Measurements from ENCODE around the gene LGALS9.
"Not testable (repeated sequence)": the region's sequence is repeated elsewhere in the genome, so short reads cannot be mapped to it uniquely, and the experiment has no call there.

Gene LGALS9

DNA sequence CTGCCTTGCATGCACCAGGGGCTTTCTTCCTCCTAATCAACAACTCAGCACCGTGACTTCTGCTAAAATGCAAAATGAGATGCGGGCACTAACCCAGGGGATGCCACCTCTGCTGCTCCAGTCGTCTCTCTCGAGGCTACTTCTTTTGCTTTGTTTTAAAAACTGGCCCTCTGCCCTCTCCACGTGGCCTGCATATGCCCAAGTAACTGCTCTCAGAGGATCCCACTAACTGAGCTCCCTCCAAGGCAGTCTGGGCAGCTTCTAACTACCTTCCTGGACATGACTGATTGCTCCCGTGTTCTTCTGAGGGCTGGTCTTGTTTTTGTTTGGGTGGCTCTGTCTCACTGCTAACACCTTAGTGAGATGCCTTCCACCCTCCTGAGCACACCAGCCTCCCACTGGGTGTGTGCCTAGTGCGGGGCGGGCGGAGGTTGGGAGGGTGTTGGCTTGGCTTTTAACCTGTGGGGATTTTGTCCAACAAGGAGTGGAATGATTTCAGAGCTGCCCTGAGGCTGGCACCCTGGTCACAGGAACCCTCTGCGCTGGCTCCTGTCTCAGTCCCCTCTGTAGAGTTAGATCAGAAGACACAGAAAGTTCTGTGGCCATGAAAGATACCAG is 8.9 kb upstream of the LGALS9 start:
- no peak for DNase-seq
- in situ Hi-C loops (cut with HindIII; ENCODE audit: low pct_ligation_motif_present, low pct_unique_long_range_greater_than_20kb, low sequenced_read_pairs): no loop called here

DNA sequence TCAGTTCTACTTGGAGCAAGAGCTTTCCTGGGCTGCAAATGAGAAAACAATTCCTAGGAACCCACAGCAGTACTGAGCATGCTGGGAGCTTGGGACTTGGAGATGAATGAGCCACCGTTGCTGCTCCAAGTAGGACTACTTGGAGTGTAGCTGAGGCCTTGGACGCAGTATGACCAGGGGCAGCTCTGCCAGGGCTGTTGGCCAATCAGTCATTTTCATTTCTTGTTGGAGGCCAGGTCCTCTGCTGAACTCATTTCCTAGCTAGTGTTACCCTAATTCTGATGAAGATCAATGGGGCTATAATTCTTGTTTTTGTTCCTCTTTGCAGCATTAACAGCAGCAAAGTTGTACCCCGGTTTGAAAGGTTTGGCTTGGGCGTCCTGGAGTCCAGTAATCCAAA is 8.0 kb upstream of the LGALS9 start:
- in situ Hi-C loops (cut with HindIII; ENCODE audit: low pct_ligation_motif_present, low pct_unique_long_range_greater_than_20kb, low sequenced_read_pairs): no loop called here
- no peak for DNase-seq

DNA sequence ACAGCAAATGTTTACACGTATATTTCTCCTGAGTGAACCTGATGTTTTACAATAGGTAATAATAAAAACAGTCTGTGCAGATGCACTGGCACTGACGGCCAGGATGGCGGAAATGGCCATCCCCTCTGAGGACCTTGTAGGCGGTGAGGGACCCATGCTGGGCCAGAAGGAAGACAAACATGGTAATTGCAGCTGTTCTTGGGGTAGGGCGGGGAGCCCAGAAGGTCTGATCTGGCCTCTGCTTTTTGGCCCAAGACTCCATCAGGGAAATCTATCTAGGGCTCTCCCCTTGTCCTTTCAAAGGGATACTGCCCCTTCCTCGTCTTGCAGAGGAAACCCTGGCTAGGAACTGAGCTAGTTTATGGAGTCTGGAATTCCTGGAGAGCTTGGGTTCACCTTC is 7.4 kb upstream of the LGALS9 start:
- in situ Hi-C loops (cut with HindIII; ENCODE audit: low pct_ligation_motif_present, low pct_unique_long_range_greater_than_20kb, low sequenced_read_pairs): no loop called here
- no peak for DNase-seq

DNA sequence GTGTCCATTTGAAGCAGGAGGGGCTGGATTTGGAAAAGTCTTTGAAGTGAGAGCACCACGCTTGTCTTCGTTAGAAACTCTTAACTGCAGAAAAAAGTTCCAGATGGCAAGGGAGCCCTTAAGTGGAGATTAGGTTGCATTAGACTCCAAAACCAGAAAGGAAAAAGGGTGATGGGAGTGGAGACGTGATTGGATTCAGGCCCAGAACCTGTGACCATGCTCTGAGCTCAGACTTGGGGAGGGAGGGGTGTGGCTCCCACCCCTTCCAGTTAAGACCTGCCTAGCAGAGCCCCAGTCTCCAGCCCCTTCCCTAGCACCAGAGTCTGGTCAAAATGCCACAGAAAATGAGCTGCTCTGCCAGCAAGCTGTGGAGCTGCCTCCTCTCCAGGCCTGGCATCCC is 6.4 kb upstream of the LGALS9 start:
- DNase-seq: no peak
- in situ Hi-C loops (cut with HindIII; ENCODE audit: low pct_ligation_motif_present, low pct_unique_long_range_greater_than_20kb, low sequenced_read_pairs): no loop called here

DNA sequence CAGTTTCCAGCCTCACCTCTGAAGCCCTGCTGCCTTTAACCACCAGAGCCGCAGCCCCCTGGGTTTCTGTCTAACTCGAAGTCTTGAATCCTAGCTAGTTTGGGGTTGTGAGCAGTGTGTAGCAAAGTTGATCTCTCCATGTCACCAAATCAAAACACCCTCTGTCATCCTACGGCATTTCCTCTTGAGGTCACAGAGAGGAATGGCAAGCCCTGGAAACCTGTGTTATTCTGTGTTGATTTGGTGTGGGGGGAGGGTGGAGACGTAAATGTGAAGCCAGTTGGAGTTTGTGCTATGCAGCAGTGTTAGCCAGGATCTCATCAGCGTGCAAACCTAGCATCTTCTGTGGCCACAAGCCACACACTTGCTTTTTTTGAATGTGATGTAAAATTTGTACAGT is 5.1 kb upstream of the LGALS9 start:
- DNase-seq: no peak
- in situ Hi-C loops (cut with HindIII; ENCODE audit: low pct_ligation_motif_present, low pct_unique_long_range_greater_than_20kb, low sequenced_read_pairs): no loop called here

DNA sequence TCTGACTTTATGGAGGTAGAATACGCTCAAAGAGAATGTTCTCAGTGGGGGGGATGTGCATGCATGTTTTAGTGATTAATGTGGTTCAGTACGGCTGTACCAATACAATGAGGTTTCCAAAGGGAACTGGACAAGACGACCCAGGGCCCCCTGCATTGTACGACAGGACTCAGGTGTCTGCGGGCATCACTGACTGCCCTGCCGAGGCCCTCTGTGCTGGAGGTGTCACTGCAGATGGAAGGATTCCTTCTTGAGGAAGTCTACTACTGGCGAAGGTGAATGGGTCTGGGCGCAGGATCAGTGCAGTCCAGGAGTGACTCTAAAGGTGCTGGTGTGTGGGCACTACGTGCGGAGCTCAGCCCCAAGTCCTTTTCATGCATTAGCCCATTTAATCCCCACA is 3.5 kb upstream of the LGALS9 start:
- in situ Hi-C loops (cut with HindIII; ENCODE audit: low pct_ligation_motif_present, low pct_unique_long_range_greater_than_20kb, low sequenced_read_pairs): no loop called here
- no peak for DNase-seq

DNA sequence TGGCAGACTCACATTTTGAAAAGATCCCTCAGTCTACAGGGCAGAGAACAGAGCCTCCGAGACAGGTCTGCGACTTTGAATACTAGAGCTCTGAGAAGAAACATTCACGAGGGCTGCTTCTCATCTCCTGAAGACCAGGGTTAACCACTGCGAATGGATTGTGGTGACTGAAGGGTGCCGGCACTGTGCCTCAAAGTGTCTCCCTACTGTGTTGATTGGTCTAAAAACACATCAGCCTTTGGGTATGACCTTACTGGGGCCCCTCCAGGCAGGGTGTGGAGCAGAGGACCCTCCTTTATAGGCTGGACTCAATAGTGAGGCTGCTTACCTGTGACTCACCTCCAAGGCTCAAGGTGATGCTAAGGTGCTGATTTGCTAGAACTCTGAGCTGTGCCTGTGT is 2.6 kb upstream of the LGALS9 start:
- in situ Hi-C loops (cut with HindIII; ENCODE audit: low pct_ligation_motif_present, low pct_unique_long_range_greater_than_20kb, low sequenced_read_pairs): no loop called here
- DNase-seq: no peak

DNA sequence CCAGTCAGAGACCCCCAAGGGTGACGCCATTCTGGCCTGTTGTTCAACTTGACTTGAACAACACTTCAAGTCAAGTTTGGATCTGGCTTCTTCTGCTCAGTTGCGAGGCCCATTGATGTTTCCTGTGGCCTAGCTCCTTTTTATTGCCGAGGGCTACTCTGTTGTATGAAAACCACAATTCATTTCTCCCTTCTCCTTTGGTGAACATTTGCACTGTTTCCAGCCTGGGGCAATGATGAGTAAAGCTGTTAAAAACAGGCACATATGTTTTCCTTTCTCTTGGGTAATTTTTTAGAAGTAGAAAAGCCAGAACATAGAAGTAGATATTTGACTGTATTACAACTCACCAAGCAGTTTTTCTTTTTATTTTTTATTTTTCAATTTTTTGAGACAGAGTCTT is 1.7 kb upstream of the LGALS9 start:
- DNase-seq; in situ Hi-C loops (cut with HindIII; ENCODE audit: low pct_ligation_motif_present, low pct_unique_long_range_greater_than_20kb, low sequenced_read_pairs): not testable (repeated sequence)

DNA sequence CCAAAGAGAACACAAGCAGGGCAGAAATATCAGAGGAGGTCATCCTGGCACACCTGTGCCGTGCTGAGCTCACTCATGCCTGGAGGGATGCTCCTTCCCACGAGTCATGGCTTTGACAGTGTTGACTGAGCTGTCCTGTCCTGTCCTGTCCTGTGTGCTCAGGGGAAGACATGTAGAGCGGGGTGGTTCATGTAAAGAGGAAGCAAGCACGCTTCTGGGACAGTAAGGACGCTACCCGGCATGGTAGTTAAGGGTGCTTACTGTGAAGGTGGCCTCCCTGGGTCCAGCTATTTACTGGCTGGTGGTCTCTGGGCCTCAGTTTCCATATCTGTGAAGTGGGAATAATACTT is 398 bp downstream of the LGALS9 start:
- in situ Hi-C loops (cut with HindIII; ENCODE audit: low pct_ligation_motif_present, low pct_unique_long_range_greater_than_20kb, low sequenced_read_pairs): no loop called here
- DNase-seq: no peak

DNA sequence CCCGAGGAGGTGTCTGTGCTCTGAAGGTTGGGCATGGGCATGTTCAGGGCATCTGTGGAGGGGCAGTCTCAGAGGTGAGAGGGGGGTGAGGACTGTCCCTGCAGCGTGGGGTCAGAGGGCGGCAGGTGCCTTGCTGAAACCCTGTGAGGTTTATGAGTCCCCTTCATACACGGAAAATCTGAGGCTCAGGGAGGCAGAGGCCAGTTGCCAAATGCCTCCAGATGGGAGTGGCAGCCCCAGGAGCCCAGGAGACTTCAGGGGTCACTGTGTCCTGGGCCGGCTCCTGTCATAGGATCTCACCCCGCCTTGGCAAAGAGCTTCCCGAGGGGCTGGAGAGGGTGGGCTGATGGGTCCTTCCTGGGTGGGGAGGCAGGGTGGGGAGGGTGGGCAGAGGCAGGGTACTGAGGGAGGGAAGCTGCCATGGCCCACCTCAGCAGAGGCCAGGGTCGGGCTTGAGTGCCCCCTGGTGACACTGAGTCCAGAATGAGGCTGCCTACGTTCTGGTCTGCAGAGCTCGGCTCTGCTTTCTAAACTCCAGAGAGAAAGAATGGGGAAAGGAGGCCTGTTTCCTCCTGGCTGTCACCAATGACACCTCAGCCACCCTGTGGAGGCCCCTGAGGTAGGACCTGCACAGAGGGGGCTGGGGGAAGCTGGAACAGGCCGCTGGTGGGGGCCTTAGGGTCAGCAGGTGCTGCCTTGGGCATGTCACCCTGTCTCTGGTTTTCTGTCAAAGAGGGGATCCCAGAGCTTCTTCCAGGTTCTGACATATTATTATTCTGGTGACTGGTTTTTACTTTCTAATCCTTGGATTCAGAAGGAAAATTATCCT is 1.1 kb downstream of the LGALS9 start:
- no peak for DNase-seq
- in situ Hi-C loops (cut with HindIII; ENCODE audit: low pct_ligation_motif_present, low pct_unique_long_range_greater_than_20kb, low sequenced_read_pairs): no loop called here

DNA sequence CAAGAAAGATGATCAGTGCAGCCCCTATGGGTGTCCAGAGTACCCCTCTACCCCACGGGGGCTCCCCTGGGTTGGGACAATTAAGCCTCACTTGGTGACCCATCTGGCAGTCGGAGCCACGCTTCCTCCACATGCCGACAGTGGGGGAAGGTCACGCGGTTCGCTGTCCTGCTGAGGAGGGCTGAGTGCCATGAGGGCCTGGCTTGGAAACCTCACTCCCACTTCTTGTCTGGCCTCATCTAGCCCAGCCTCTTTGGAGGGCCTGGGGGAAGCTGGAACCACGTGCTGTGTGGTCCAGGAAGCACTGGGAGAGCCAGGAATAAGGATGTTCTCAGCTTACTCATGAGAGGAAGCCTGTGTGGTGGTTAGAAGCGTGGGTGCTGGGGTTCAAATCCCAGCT is 1.8 kb downstream of the LGALS9 start:
- in situ Hi-C loops (cut with HindIII; ENCODE audit: low pct_ligation_motif_present, low pct_unique_long_range_greater_than_20kb, low sequenced_read_pairs); DNase-seq: not testable (repeated sequence)

DNA sequence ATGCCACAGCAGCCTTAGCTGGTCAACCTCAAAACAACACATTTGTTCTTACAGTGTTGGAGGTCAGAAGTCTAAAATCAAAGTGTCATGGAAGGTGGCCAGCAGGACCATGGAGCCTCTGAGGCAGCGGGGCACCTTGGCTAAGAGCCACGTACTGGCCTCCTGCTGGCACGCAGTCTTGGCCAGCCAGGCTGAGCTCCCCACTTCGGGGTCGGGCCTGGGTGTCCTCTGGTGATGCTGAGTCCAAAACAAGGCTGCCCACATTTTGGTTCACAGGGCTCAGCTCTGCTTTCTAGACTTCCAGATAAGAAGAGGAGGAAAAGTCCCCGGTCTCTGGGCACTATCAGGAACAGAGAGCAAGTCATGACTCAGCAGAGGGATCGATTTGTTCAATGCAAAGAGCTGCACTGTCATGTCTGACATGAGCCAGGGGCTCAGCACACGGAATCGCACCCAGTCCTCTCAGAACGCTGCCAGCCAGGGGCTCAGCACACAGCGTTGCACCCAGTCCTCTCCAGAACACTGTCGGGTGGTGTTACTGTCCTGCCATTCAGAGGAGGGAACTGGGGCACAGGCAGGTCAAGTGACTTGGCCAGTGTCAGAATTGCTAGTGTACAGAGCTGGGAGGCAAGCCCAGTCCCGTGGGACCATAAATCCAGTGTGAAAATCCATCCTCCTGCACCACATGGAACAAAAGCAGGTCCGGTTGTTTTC is 2.5 kb downstream of the LGALS9 start:
- DNase-seq: no peak
- in situ Hi-C loops (cut with HindIII; ENCODE audit: low pct_ligation_motif_present, low pct_unique_long_range_greater_than_20kb, low sequenced_read_pairs): no loop called here

DNA sequence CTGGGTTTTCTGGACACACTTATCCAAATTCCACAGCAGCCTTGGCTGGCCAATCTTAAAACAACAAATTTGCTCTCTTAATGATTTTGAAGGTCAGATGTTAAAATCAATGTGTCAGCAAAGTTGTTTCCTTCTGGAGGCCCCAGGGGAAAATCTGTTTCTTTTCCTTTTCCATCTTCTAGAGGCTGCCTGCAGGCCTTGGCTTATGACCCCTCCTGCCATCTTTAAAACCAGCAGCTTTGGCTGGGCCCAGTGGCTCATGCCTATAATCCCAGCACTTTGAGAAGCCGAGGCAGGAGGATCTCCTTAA is 3.0 kb downstream of the LGALS9 start:
- DNase-seq: no peak
- in situ Hi-C loops (cut with HindIII; ENCODE audit: low pct_ligation_motif_present, low pct_unique_long_range_greater_than_20kb, low sequenced_read_pairs): no loop called here

DNA sequence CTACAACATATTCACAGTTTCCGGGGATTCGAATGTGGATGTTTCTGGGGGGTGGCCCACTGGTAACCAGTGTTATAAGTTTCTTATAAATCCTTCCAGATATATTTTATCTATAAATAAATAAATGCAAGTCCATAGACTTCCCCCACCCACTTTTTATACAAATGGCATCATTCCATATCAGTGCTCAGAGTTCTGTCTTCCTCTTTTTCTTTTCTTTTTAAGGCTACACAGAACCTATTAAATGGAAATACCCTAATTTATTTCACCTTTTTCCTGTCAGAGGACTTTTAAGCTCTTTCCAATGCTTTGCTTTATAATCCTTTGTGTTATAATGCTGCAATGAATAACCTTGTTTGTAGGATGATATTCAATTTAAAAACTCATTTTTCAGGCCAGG is 3.8 kb downstream of the LGALS9 start:
- no peak for DNase-seq
- in situ Hi-C loops (cut with HindIII; ENCODE audit: low pct_ligation_motif_present, low pct_unique_long_range_greater_than_20kb, low sequenced_read_pairs): no loop called here

DNA sequence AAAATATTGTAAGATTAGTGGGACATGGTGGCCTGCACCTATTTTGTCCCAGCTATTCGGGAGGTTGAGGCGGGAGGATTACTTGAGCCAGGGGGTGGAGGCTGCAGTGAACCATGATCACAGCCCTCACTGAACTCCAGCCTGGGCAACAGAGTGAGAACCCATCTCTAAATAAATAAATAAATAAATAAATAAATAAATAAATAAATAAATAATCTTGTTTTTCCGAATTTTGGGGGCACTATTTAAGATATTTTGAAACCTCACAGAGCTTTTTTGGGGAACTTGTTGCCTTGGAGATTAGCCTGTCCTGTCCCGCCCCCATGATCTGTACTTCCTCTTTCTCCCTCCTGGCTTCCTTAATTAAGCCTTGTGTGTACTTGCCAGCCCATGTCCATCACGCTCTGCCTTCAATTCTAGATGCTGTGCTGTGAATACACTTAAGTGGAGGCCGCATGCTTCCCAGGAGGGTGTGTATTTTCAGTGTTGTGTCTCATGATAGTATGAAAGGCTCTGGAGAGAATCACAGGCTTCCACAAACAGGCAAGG is 4.4 kb downstream of the LGALS9 start:
- in situ Hi-C loops (cut with HindIII; ENCODE audit: low pct_ligation_motif_present, low pct_unique_long_range_greater_than_20kb, low sequenced_read_pairs): no loop called here
- DNase-seq: no peak

DNA sequence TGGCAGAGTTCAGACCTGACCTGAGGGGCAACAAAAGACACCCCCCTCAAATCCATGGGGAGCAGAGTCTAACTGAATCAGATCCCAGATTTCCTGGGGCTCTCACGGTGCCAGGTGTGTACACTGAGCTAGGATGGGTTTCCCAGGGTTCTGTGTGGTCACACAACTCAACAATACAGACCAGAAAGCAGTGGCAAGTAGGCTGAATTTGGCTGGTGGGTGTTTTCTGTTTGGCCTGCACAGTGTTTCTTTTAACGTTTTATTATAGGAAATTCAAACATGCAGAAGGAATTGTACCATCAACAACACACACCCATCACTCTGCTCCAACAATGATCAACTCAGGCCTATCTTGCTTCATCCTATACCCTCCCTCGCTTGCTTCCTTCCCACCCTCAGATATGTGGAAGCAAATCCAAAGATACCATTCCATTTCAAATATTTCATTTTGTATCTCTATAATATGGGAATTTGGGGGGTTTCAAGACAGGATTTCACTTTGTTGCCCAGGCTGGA is 5.1 kb downstream of the LGALS9 start:
- in situ Hi-C loops (cut with HindIII; ENCODE audit: low pct_ligation_motif_present, low pct_unique_long_range_greater_than_20kb, low sequenced_read_pairs); DNase-seq: not testable (repeated sequence)

DNA sequence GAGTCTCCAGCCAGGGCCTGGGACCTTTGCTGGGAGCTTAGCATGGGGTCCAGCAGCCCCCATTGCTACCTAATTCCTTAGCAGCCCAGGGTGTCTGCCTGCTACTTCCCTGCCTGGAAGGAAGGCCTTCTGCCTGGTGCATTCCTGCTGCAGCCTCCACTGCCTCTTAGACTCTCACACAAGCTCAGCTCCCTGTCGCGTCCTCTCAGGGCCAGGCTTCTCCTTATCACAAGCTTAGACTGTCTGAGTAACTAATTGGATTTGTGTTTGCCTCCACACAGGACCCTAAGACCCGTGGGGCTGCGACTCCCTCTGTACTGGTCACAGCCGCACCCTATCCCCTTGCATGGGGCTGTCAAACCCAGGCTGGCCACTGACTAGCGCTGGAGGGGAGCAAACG is 6.8 kb downstream of the LGALS9 start:
- in situ Hi-C loops (cut with HindIII; ENCODE audit: low pct_ligation_motif_present, low pct_unique_long_range_greater_than_20kb, low sequenced_read_pairs); DNase-seq: not testable (repeated sequence)

DNA sequence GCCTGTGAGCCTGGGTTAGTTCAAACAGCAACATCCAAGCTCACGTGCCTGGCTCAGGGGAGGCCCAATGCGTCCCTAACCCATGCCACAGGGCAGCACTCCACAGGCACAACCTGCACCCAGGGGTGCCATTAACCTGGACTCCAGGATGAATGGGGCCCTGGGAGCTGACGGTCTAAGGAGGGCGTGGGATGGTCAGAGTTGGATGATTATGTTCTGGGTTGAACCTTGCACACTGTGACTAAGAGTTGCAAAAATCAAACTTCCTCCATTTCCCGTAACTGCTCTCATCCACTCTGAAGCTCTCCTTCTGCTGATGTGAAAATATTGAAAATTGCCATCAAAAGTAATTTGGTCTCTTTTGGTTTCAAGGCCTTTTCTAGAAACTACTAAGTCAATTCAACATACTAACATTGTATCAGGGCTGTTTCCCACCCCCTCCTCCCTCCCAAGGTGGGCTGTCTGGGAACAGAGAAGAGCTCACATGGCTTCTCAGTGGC is 7.5 kb downstream of the LGALS9 start:
- in situ Hi-C loops (cut with HindIII; ENCODE audit: low pct_ligation_motif_present, low pct_unique_long_range_greater_than_20kb, low sequenced_read_pairs); DNase-seq: not testable (repeated sequence)

DNA sequence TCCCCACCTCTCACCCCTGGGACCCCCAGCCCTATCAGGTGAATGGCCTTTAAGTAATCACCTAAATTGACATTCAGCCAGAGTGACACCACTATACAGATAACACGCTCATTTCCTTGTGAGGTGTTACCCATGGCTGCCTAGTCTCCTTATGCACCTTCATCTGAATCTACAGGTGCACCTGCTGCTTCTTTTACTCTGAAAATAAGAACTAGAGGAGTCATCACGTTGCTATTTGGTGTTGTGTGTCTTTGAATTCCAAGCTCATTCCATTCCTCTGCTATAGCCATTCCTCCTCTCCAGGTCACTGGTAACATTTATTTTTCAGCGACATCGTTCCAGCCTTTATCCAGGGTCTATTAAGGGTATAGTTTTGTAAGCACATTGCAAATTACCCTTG is 9.8 kb downstream of the LGALS9 start:
- DNase-seq: no peak
- in situ Hi-C loops (cut with HindIII; ENCODE audit: low pct_ligation_motif_present, low pct_unique_long_range_greater_than_20kb, low sequenced_read_pairs): no loop called here
